Activated effector memory CD4-positive, alpha-beta T cell treated with anti-CD3 and anti-CD28 coated beads, Interleukin-2, amount 50 U/mL, for 16 hours (primary cell): ENCODE data around the gene CLSTN1.
"Not testable (repeated sequence)": the region's sequence is repeated elsewhere in the genome, so short reads cannot be mapped to it uniquely, and the experiment has no call there.

ENCODE experiments used
- DNase-seq: peaks from one replicate; pipeline ENCODE4 v3.0.0-alpha.2; 2020

Gene CLSTN1

DNA sequence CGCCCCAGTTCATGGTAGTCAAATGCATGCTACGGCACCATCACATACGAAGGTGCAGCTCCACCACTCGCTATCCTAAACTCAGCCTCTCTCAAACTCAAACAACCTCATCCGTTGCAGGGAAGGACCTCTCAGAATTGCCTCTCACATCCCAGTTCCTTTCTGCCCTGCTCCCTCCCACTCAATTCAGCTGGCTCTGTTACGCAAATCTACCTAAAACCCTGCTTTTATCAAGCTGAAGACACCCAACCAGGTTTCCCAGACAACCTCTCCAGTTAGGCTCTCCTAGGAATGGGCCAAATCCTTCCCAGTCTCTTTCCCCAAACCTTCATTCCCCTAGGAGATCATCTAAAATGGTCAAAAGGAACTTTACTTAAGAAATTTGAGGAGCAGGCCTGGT lies 62.9 kb downstream of the CLSTN1 start:
- DNase-seq, result no peak

DNA sequence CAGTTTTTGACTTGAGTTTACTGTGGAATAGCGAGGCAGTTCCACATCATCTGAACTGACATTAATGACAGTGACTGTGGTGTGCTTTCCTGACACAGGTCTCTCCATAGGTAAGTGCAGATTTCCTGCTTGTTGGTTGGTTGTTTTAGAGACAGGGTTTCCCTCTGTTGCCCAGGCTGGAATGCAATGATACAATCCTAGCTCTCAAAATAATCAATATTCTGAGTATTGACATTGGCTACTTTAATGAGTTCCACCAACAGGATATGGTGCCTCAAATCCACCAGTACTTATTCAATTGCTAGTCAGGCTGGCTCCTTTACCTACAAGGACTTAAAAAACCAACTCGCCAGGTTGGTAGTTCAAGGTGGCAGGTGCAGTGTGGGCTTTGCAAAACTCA lies 63.8 kb downstream of the CLSTN1 start:
- DNase-seq, result no peak

DNA sequence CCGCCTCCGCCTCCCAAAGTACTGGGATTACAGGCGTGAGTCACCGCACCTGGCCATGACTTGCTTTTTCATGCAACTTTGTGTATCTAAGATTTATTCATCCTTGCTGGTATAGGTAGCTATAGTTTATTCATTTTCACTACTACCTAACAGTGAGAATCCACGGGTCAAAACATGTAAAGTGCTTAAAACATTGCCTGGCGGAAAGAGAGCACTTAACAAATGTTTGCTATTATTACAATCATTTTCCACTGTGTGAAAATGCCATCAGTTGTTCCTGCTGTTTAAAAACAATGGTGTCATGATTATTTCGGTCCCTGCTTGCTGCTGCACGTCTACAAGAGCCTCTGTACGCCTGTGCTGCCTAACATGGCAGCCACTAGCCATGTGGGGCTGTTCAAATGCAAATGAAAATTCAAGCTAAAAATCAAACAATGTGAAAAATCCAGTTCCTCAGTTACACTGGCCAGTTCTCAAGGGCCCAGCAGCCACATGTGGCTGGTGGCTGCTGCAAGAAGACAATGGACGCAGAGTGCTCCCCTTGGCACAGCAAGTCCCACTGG lies 65.1 kb downstream of the CLSTN1 start:
- no peak for DNase-seq

DNA sequence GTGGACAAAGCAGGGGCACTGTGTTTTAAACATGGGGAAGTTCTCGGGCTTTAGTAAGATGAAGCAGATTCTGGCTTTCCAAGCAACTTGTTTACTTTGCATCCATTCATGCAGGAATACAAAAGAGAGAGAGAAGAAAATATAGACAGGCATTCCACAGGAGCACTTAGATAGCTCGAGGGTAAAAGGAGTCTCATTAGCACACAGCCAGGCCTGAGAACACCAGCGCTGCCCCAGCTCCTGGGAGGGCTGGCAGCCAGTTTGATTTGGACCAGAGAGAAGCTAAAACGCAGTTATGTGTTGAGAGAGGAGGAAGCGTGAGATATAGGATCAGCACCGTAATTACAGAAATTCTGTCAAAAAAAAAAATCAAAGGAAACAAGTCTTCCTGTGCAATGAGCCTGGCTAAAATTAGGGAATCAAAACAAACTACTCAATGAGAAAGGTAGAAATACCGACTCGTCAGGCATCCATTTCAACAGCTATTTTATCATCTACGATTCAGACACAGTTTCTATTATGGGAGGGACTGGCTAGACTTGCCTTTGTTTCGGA lies 68.2 kb downstream of the CLSTN1 start:
- DNase-seq, result no peak

DNA sequence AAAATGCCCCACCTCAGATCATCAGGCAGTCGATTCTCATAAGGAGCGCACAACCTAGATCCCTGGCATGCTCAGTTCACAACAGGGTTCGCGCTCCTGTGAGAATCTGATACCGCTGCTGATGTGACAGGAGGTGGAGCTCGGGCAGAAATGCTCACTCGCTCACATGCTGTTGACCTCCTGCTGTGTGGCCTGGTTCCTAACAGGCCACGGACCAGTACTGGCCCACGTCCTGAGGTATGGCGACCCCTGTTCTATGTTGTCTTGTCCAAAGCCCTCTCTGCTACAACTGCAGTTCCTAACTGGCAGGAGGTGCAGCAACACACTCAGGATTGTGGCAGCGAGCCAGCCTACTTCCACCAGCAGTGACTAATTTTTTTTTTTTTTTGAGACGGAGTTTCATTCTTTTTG lies 70.6 kb downstream of the CLSTN1 start:
- DNase-seq, result no peak

DNA sequence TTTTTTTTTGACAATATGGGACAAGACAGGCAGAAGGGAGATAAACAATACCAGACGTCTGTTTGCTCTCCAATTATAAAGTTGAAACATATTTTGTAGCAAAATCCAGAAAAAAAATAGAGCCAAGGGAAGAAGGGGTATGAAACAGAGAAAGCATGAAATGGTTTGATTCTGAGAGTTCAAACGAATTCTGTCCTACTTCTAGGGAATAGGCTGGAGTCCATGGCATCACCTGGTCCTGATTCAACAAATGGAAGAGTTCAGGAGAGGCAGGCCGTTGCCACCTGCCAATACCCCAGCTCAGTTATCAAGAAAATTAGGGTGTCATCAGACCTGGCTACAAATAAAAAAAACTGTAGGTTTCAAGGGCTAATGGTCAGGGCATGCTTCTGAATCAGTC lies 71.8 kb downstream of the CLSTN1 start:
- DNase-seq, result no peak

DNA sequence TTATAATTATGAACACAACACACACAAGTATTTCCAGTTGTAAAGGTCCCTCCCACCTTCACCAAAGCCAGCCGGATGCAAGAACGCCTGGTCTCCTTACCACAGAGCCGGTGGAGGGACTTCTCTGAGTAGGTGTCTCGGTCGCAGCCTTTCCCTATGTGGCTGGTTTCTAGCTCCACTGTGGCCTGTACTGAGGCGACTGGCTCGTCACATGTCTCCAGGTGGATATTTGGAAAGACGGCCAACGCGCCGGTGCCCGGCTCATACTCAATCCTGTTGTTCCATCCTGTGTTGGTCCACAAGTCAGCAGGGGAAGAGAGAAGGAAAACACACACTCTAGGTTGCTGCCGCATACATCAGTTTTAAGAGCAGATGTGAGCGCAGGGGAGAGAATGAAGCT lies 74.4 kb downstream of the CLSTN1 start:
- no peak for DNase-seq

DNA sequence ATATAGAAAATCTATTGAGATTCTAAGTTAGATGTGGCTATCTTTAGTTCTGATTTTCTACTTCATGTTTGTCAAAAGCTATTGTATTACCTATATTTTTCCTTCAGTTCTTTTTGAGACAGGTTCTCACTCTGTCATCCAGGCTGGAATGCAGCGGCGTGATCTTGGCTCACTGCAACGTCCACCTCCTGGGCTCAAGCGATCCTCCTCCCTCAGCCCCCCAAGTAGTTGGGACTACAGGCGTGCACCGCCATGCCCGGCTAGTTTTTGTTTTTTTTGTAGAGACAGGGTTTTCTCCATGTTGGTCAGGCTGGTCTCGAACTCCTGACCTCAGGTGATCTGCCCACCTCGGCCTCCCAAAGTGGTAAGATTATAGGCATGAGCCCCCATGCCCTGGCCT lies 75.4 kb downstream of the CLSTN1 start:
- not testable (repeated sequence) for DNase-seq

DNA sequence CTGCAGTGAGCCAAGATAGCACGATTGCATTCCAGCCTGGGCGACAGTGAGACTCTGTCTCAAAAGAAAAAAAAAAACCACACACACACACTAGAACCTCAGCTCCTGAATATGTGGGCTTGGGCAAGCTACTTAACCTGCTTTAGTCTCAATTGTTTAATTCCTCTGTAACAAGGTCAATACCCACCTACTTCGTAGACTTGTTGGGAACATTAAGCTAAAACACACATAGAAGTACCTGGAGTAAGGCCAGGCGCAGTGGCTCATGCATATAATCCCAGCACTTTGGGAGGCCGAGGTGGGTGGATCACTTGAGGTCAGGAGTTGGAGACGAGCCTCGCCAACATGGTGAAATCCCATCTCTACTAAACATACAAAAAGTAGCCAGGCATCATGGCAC lies 77.1 kb downstream of the CLSTN1 start:
- no peak for DNase-seq

DNA sequence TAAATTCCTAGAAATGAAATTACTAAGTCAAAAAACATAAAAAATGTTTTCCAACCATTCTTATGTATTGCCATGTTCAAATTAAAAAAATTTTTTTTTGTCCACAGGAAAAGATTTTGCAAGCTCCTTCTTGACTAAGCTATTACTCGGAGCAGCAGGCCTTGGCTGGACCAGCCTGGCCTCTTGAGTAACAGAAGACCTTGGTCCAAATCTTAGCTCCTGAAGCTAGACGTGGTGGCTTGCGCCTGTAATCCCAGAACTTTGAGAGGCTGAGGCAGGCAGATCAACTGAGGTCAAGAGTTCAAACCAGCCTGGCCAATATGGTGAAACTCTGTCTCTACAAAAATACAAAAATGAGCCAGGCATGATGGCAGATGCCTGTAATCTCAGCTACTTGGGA lies 77.6 kb downstream of the CLSTN1 start:
- DNase-seq, result no peak

DNA sequence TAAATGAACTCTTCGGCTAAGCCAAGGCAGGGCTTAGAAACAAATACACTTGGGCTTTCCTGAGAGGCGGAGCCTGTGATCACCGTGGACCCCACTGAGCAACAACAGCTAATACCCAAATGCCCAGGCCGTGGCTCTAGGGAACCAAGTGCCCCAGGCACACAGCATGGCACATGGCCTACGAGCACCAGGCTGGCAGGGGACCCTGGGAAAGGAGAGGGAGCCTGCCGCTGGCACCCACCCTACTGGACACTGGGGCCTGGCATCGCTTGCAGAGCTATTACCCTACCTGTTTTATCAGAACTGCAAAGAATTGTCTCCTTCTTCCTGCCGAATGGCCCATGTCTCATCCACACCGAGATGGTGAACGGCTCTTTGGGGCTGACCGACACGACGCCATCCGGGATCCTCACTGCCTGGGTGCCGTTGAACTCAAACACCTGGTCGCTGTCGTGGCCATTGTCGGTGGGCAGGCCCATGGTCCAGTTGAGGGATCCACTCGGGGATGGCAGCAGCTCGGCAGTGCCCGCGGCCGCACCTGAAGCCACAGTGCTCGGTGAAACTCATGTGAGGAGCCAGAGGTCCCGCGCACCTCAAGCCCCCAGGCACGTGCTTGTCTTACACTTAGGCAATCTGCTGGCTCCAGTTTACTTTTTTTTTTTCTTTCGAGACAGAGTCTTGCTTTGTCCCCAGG lies 79.5 kb downstream of the CLSTN1 start:
- no peak for DNase-seq

DNA sequence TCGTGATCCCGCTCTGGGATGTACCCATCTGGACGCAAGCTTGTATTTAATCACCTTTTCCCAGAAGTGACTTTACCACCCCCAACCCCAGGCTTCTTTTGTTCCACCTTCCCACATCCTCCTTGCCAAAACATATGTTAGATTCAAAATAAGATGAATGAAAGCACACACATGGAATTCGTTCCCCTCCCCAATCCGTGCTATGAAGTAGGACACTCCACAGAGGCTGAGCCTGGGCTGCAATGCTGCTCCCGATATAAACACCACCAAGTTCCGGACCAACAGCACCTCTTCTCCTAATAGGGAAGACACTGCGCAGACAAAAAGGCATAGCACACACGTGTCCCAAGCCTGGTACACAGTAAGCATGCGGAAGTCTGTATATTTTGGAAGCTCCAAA lies 86.1 kb downstream of the CLSTN1 start:
- DNase-seq, result no peak

DNA sequence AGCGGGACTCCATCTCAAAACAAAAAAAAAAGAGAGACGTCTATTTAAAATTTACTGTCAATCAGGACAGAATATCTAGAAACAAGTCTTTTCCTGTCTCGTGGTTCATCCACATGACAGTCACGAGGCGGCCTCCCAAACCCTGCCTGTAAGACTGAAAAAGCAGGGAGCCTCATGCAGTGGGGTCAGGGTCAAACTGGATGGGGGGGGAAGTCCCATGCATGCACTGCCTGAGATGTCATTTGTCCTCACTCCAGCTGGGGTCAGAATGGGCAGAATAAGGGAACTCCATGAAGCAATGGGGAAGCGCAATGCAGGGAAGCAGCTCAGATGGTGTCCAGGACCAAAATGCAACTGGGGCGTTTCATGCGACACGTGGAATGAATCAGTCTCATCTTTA lies 86.7 kb downstream of the CLSTN1 start:
- DNase-seq, result no peak

DNA sequence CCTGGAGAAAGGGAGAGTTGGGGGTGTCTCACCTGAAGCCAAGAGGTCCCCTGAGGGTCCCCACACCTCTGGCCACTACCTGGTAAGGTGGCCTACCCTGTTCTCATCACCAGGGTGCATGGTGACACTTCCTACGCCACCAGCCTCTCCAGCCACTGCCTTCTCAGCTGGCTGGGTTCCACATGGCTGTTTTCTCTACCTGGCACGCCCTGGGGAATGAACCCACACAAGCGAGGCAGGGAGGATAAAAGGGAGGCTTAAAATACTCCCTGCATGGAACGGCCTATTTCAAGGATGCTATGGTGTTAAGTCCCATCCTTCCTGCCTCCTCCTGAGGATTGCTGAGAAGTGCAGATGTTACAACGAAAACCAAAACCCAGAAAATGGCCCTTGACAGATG lies 87.5 kb downstream of the CLSTN1 start:
- no peak for DNase-seq

DNA sequence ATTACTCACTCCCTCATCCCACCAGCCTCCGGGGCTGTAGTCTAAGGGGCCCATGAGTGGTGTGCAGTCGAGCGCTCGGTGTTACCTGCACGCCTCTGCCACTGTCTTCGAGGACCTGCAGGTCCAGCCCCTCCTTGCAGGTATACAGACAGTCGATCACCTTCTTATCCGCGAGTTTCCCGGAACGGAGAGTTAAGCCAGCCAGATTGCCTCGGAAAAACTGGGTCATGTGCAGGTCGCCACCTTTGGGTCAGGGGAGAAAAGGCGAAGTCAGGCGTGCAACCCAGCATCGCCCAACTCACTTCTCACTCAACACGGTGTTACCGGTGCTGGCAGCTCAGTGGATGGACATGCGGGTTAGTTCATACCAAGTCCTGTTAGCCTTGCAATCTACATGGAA lies 88.0 kb downstream of the CLSTN1 start:
- DNase-seq, result no peak

DNA sequence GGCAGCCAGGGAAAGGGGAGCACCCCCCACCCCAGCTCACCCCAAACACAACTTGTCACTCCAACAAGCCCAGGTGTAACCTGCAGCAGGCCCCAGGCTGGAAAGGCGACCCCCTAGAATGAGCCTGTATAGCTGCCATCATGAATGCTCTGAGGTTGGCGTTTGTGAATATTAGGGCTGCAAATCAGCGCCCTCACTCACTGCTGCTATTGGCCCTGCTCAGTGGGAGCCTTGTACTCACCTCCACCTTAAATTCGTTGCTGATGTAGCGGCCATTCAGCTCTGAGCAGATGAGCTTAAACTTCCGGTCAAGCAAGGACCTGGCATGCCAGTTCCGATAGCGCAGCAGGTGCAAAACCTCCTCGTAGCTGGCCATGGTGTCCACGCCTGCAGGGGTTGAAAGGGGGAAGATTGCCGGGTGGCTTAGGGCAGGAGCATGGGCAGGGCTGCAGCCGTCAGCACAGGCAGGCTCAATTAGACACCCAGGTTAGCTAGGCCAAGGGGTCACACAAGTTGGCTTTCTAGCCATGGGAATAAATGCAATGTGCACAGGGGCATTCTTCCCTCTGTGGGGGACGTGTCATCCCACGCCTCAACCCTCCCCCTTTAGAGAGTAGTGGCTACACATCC lies 90.5 kb downstream of the CLSTN1 start:
- DNase-seq, result no peak

DNA sequence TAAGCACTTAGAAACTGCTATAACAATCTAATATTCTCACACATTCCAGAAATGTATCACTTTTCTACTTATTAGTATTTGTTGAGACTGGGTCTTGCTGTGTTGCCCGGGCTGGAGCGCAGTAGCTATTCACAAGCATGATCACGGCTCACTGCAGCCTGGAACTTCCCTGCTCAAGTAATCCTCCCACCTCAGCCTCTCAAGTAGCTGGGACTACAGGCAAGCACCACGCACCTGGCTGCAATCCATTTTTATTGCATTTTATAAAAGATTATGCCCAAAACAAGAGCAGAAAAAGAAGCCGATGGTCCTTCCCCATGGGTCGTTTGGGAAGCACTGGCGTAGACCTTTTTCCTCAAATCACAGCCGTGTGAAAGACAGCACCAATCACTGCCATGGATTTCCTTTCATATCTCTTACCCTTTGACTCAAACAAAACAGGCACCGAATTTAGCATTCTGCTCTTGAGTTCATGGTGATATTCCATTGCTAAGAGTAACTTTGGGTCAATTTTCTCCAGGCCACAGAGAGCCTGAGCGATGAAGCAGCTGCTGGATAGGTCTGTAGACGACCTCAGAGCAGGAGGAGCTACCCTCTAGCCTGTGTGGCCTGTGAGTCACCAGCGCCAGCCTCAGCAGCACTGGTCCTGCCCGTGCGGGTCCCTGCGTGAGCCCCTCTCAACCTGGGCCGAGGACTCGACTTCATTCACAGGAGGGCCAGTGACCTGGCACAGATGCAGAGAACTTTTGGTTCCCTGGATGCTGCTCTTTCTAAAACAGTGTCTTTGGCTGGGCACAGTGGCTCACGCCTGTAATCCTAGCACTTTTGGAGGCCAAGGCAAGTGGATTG lies 91.4 kb downstream of the CLSTN1 start:
- DNase-seq, result no peak

DNA sequence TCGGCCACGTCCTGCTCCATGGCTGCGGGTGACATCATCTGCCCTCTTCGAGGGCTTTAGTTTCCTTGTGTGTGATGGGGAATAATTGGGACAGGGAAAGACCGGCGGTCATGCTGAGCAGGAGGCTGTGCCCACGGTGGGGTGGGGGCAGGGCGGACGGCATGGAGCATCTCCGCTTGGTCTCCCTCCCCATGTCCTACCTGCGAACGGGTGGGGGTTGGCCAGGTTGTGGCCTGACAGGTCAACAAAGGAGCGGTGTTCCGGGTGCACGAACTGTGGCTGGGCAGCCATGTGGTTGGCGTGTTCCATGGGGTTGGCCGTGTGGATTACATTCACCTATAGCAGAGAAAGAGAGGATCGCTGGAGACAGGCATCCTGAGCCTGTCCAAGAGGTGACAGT lies 92.2 kb downstream of the CLSTN1 start:
- DNase-seq, result no peak

DNA sequence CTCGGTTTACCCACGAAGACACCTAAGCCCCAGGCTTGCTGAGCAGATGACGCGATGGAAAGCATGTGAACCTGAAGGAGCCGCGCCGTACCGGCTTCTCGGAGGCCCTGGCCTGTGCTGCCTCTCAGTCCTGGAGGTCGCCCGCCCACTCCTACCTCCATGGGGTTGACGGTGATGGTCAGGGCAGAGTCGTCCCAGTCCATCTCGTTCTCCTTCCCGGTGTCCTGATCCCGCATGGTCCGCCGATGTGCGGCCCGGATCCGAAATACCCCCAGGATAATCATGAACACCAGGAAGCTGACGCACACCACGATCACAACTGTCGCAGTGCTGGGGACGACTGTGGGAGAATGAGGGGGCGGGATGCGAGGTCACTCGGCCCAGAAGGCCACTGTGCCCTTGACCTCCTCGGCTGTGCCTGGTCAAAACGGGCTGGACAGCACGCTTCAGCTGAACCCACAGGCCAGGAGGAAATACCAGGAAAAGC lies 92.7 kb downstream of the CLSTN1 start:
- DNase-seq, result no peak

DNA sequence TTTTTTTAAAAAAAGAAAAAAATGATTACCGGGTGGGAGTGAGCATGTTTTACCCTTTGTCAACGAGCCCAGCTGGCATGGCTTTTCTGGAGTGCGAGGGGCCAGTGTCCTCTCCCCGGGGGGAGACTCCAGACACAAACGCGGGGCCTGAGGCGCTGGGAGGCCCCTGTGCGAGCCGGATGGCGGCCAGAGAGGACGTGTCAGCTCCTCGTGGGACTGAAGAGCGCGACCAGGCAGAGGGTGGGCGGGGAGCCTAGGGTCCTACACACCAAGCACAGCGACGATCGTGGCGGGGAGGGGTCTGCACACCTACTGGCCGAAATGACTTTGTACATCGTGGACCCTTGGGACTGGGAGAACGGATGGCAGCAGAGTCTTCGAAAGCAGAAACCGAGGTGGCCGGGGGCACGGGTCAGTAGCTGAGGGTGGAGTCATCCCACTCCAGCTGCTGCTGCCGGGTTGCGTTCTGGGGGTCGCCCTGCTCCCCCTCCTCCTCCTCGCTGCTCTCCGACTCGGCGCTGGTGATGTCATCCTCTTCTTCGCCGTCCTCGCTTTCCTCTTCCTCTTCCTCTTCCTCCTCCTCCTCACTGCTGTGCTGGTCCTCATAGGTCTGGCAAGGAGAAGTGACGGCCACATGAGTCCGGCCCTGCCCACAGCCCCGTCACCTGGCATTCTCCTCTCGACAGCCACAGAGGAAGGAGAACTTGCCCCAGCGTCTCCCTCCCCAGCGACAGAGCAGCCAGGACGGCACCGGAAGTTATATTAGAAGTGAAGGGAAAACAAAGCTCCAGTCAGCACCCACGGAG lies 93.5 kb downstream of the CLSTN1 start:
- DNase-seq, result no peak

DNA sequence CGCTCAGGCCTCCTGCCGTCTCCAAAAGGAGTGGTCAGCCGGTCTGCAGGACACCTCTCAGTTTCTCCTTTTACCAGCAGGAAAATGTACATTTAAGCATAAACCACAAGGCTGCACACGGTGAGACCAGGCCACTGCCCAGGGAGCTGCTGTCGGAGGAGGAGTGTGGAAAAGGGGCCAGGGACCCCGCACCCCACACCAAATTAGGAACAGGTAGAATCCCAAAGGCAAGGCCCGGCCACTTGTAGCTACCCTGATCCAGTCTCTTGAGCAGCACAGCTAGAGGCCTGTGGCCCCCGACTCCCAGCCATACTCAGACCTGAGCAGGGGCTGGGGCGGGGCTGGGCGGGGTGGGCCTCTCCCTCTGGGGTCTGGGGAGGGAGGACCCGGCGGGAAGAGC lies 94.2 kb downstream of the CLSTN1 start:
- DNase-seq, result no peak
